OCI-M2 (cell line): ENCODE results near the gene SGSH.
A peak's percentile ranks its signal among the peaks of the same experiment; 100 is the strongest.

Experiments
- DNase-seq: peaks from one replicate; lab custom pipeline; 2025; ENCODE audit not compliant: unreplicated experiment; lab: John Stamatoyannopoulos, UW

SGSH gene

GRCh38 chr17:80227666-80228065 is 7.5 kb upstream of the SGSH start:
- DNase-seq, result no peak

GRCh38 chr17:80227156-80227555 is 7.0 kb upstream of the SGSH start:
- no peak for DNase-seq

GRCh38 chr17:80225230-80225629 is 5.1 kb upstream of the SGSH start:
- DNase-seq, result no peak

GRCh38 chr17:80224683-80225082 is 4.5 kb upstream of the SGSH start:
- no peak for DNase-seq

- DNase-seq, result no peak
Measured at GRCh38 chr17:80223838-80224497, 3.8 kb upstream of the SGSH start.

- DNase-seq, result no peak
Measured at GRCh38 chr17:80223142-80223815, 3.1 kb upstream of the SGSH start.

- DNase-seq, result no peak
Measured at GRCh38 chr17:80222376-80223141, 2.4 kb upstream of the SGSH start.

GRCh38 chr17:80221351-80222105 is 1.4 kb upstream of the SGSH start:
- DNase-seq, result no peak

GRCh38 chr17:80220736-80221215 is 643 bp upstream of the SGSH start:
- DNase-seq, result no peak

- no peak for DNase-seq
Measured at GRCh38 chr17:80219763-80220053, 425 bp downstream of the SGSH start.

GRCh38 chr17:80219013-80219762 is 945 bp downstream of the SGSH start:
- peak; percentile 38 for DNase-seq

GRCh38 chr17:80218391-80218790 is 1.7 kb downstream of the SGSH start:
- no peak for DNase-seq

- DNase-seq, result no peak
Measured at GRCh38 chr17:80217703-80218362, 2.3 kb downstream of the SGSH start.

- no peak for DNase-seq
Measured at GRCh38 chr17:80216473-80217456, 3.4 kb downstream of the SGSH start.

- DNase-seq, result no peak
Measured at GRCh38 chr17:80214878-80215210, 5.3 kb downstream of the SGSH start.

- no peak for DNase-seq
Measured at GRCh38 chr17:80214012-80214877, 5.9 kb downstream of the SGSH start.

GRCh38 chr17:80213643-80213975 is 6.5 kb downstream of the SGSH start:
- no peak for DNase-seq

GRCh38 chr17:80212962-80213642 is 7.0 kb downstream of the SGSH start:
- no peak for DNase-seq
